ENCODE data around the gene DHPS.

DNA sequence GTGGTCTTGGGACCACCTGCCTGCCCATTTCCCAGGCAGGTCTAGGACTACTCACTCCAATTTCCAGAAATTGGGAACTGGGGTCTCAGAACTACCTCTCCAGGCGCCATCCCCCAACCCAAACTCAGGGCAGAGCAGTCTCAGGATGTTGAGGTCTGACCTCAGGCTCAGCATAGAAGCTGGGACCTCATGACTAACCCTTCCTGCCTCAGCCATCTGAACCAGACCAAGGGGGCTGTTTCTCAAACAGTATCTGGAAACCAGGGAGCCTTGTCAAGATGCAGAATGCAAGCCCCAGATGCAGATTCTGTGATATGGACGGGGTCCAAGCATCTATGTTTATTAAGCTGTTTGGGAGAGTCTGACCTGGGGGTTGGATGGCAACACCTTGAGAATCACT lies 13.4 kb upstream of the DHPS start:
- TF ChIP-seq, protein P1, sequence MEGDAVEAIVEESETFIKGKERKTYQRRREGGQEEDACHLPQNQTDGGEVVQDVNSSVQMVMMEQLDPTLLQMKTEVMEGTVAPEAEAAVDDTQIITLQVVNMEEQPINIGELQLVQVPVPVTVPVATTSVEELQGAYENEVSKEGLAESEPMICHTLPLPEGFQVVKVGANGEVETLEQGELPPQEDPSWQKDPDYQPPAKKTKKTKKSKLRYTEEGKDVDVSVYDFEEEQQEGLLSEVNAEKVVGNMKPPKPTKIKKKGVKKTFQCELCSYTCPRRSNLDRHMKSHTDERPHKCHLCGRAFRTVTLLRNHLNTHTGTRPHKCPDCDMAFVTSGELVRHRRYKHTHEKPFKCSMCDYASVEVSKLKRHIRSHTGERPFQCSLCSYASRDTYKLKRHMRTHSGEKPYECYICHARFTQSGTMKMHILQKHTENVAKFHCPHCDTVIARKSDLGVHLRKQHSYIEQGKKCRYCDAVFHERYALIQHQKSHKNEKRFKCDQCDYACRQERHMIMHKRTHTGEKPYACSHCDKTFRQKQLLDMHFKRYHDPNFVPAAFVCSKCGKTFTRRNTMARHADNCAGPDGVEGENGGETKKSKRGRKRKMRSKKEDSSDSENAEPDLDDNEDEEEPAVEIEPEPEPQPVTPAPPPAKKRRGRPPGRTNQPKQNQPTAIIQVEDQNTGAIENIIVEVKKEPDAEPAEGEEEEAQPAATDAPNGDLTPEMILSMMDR (IDR thresholded peaks at IDR 0.05; ENCODE audit: low read depth, low read length, poor library complexity, severe bottlenecking), result no peak
- TF ChIP-seq EZH2phosphoT487 (IDR thresholded peaks at IDR 0.05; ENCODE audit: borderline replicate concordance, low read length), result no peak

Measured in DOHH2 (cell line).